HG03108 (cell line): ENCODE measurements around the gene C6.
"Not testable (repeated sequence)": the region's sequence is repeated elsewhere in the genome, so short reads cannot be mapped to it uniquely, and the experiment has no call there.

Experiments
- ATAC-seq: cut with Tn5 transposase; IDR thresholded peaks from one replicate; pipeline ENCODE4 v1.9.1; 2021; ENCODE audit warnings: moderate library complexity; ENCODE audit not compliant: unreplicated experiment

The C6 gene

DNA sequence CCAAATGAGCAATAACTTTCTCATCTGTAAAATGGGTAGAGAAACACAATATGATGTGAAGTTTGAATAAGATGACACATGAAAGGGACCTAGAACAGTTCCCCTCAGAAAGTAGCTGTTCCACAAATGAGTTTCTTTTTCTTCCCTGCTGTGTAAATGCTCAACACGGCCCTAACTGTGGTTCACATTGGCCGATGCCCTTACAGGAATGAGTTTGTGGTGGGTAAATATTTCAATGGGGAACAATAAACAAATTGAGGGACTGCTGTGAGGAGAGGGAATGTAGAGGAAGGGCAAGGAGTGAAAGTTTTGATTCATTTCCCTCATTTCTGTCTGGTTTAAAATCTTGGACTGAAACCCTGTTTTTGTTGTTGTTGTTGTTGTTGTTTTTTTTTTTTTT, 12.8 kb downstream of the C6 start:
- ATAC-seq = no peak

GRCh38 chr5:41199660-41200059, 13.7 kb downstream of the C6 start:
- ATAC-seq = no peak

DNA sequence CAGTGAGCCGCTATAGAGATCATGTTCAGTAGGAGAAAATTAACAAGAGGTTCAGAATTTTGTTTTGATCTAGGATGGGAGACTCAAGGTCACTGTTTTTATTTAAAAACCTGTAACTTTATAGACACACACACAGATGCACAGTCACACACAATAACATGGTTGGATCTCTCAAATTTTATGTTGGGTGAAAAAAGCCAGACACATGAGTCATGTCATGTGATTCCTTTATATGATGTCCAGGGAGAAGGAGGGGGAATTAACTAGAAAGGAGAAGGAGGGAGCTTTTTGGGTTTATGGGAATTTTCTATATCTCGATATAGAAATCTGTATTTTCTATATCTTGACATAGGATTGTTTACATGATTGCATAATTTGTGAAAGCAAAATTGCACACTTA, 17.1 kb downstream of the C6 start:
- no peak for ATAC-seq

DNA sequence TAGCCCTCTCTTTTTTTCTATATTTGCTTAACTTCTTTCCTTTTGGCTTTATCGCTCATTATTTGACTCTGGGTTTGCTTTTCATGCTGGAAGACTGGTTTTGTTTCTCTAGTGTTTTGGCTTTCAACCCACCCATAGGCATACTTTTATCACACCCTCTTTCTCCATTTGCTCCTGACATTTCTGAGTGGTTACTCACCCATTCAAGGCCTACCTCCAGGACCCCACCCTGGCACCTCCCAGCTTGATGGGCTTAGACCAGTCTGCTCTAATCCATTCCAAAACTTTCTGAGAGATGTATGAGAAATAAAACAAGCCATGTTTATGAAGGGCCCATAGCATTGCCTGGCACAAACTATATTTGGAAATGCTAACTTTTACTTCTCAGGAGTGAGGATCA, 18.1 kb downstream of the C6 start:
- no peak for ATAC-seq

DNA sequence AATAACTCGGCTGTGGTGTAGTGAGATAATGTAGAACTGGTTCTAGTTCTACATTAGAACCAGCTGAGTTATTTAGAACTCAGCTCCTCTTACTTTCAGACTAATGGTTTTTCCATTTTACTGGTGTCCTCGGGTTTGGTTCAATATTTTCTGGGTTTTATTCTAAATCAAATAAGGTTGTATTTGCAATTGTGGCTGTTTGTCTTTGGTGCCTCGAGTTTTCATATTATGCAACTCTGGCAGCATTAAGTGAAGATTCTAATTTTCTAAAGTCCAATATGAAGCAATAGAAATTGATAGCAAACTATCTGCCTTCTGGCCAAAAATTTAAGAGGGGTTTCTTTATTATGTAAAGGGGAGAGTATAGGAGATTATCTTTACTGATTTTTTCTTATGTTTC, 19.0 kb downstream of the C6 start:
- no peak for ATAC-seq

- ATAC-seq = no peak
These were observed 19.7 kb downstream of the C6 start for GRCh38 chr5:41193456-41194205.

- no peak for ATAC-seq
These were observed 22.1 kb downstream of the C6 start for GRCh38 chr5:41191249-41191648.

GRCh38 chr5:41186143-41186542, 27.2 kb downstream of the C6 start:
- ATAC-seq = no peak

DNA sequence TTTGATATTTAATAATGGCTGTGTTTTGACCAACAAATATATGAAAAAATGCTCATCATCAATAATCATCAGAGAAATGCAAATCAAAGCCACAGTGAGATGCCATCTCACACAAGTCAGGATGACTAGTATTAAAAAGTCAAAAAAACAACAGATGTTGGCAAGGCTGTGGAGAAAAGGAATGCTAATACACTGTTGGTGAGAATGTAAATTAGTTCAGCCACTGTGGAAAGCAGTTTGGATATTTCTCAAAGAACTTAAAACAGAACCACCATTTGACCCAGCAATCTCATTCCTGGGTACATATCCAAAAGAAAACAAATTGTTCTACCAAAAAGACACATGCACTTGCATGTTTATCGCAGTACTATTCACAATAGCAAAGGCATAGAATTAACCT, 30.0 kb downstream of the C6 start:
- not testable (repeated sequence) for ATAC-seq

- ATAC-seq = no peak
These were observed 30.7 kb downstream of the C6 start for GRCh38 chr5:41182666-41183065.

DNA sequence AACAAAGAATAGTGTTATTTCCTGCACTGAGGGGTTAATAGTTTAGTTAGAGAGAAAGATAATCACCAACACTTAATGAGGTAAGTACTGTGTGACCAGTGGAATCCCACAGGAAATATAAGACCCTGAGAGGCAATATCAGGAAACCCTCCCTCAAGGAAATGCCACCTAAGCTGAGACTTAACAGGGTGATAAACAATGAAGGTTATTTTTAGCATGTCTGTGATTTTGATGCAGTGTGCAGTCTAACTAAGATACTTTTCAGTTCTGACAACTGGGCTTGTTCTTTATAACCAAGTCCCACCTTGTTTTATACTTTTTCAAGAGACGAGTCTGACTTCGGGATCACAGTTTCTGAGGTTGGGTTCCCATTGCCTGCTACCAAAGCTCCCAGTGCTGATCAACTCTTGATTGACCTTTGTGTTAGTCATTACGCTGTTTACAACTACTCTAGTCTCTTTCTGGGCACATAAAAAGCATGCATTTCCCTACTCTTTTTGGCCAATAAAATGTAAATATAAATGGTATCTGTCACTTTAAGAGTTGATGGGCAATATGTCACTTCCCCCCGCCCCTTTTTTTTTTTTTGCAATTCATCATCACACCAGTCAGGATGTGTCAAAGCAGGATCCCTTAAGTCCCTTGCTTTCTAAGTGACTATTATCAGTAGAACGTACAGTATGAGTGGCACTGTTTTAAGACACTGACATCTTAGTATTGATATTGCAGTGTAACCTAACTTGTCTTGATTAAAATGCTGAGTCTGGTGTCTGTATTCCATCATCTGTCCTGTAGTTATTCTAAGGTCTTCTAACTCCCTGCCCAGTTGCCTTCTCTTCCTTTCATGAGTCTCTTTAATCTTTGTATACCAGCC, 31.4 kb downstream of the C6 start:
- no peak for ATAC-seq

- no peak for ATAC-seq
These were observed 36.4 kb downstream of the C6 start for GRCh38 chr5:41176952-41177351.

DNA sequence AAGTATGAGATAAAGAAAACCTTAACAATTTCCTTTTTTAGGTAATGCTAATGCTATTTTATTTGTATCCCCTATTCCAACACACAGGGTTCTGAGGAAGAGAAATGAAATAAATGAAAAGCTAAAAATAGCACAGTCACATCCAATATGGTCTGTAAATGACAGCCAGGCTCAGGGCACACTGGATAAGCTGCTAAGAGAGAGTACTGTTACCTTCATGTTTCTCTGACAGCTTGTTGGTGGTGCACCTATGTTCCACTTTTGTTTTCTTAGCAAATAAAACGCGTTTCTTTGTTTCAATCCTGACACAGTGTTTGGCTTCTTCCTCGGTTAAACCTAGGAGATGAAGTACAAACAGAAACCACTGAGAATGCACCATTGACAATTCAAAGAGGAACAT, 41.3 kb downstream of the C6 start:
- ATAC-seq = no peak

DNA sequence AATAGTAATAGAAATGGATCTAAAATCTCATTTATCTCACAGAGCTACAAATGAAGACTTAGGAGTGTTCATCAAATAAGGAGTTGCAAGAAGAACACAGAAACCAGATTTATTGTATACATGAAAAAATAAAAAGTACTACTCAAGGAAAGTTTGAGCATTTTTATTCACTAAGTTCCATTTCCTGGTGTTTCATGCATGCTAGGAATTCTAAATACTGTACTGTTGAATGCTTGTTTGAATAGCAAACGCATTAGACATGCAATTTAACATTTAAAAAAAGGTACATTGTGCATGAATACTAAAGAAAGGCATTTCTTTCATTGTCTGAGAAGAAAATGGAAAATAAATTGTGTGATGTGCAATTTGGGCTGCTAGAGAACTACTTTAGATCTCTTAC, 52.1 kb downstream of the C6 start:
- ATAC-seq = no peak

- ATAC-seq = no peak
These were observed 55.9 kb downstream of the C6 start for GRCh38 chr5:41157272-41157894.

DNA sequence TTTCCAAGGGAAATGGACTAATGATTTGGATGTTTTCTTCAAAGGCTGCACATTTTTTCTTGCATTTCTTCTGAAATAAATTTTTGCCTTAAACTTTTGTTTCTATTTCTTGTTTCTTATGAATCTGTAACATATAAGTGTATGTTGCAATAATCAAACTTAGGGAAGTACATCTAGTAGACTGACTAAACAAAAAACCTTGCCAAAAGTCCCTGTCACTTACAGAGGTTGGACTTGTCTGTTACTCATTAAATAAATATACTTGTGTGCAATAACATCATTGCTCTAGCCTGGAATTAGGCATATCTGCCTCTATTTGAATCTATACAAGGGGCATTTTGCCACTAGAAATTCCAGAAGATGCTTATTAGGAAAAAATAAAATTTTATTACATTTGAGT, 56.6 kb downstream of the C6 start:
- ATAC-seq = no peak

DNA sequence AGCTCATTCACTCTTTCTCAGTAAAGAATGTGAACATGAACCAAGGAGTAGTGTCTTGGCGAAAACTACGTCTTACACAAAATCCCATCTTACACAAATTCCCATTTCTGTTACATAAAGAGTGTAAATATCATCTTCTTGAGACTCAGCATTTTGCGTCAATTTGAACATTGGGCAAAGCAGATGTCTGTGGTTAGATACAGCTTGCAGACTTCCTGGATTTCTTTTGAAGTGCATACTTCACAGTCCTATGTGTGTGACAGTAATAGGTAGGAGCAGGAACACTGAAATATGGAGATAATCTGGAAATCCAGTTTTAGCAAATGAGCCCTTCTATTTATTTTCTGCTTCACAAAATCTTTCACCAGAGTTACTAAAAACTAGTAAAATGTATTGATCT, 58.8 kb downstream of the C6 start:
- no peak for ATAC-seq

DNA sequence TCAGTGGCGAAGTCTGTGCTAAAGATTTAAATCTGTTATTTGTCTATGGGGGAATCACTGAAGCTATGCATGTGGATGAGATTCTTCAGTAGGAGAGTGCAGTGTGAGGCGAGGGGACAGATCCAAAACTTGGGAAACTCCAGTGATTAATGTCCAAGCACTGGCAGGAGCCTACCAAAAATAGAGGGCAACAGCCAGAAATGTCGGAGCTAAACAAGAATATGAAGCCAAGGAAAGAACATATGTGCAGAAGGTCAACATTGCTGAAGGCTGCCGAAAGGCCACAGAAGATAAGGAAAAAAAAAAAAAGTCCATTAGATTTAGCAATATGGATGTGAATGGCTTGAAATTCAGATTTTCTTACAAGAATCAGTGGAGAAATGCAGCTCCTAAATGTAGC, 61.8 kb downstream of the C6 start:
- no peak for ATAC-seq

- no peak for ATAC-seq
These were observed 64.9 kb downstream of the C6 start for GRCh38 chr5:41148448-41148847.

- no peak for ATAC-seq
These were observed 68.0 kb downstream of the C6 start for GRCh38 chr5:41145306-41145705.

DNA sequence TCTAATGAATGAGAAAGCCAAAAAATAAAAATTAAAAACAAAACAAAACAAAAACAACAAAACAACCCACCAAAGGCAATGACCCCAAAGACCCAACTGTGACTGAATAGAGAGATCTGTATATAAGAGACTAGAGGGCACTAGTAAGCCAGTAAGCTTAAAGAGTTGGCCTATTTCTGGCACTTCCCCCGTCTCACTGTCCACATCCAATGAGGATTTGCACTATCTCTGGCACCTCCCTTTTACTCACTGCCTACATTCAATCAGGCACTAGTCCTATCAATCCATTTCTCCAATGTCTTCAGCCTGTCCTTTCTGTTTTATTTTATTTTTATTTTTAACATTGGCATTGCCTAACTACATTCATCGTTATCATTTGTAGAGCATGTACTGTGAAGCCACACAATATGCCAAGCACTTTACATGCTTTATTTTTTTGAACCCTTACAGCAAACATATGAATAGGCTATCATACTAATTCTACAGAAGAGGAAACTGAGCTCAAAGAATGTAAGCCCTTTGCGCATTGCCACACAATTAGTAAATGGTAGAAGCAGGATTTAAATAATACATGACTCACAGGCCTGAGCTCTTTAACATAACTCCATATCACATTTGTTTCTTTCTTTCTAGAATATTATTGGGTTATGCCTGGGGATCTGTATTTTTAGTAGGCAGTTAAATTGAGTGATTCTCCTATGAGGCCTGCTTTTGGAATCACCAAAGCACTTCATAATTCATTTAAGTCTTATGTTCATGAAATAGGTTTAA, 70.0 kb downstream of the C6 start:
- no peak for ATAC-seq
